AG04450 (cell line): ENCODE data around the gene COIL. TPM values are rescaled to one million over a fixed set of nuclear protein-coding genes. Genes with fewer than 3 reads are reported as not detected.
A peak's percentile ranks its signal among the peaks of the same experiment; 100 is the strongest.

Source experiments
- CTCF ChIA-PET: fragments of 300-600, 350-600 bp; formaldehyde crosslinking; extraction: SDS; loops from one replicate; lab custom pipeline; 2022; ENCODE audit warnings: antibody characterized with exemption, inconsistent platforms; lab: Charles Lee
- POLR2A ChIA-PET: fragments of 350-600 bp; formaldehyde crosslinking; extraction: SDS; loops from one replicate; lab custom pipeline; 2021; ENCODE audit warnings: antibody characterized with exemption, inconsistent platforms; lab: Yijun Ruan, JAX
- DNase-seq: peaks from one replicate; pipeline ENCODE4 v3.0.0-alpha.2; 2011; ENCODE audit warnings: low read depth, low spot score
- H3K27ac ChIP-seq: one replicate; pipeline ENCODE4 v1.5.1; 2012; ENCODE audit warnings: low read depth, low read length, control low read depth
- H3K27me3 ChIP-seq: one replicate; pipeline ENCODE4 v1.6.0; 2012; ENCODE audit warnings: low read length; ENCODE audit not compliant: control insufficient read depth, insufficient read depth
- H3K4me3 ChIP-seq: 2 replicates; pipeline ENCODE4 v1.5.1; 2011; ENCODE audit warnings: mild to moderate bottlenecking, low read depth, low read length, control low read depth
- H3K9me3 ChIP-seq: 2 replicates; pipeline ENCODE4 v1.5.1; 2012; ENCODE audit warnings: low read length; ENCODE audit not compliant: control insufficient read depth, insufficient read depth
- polyA plus RNA-seq: library from polyadenylated mRNA; depleted of rRNA; stranded (reverse); fragments of >200 nt; gene quantifications from 2 replicates; pipeline ENCODE4 v1.2.3, GENCODE V29; 2011
- TF ChIP-seq, protein P1 (sequence below): IDR thresholded peaks from 2 replicates; pipeline ENCODE4 v1.5.1; 2011; ENCODE audit warnings: low read depth, low read length, control low read depth, inconsistent platforms

The COIL gene
- polyA plus RNA-seq, 1 experiment = 8.2 TPM

DNA sequence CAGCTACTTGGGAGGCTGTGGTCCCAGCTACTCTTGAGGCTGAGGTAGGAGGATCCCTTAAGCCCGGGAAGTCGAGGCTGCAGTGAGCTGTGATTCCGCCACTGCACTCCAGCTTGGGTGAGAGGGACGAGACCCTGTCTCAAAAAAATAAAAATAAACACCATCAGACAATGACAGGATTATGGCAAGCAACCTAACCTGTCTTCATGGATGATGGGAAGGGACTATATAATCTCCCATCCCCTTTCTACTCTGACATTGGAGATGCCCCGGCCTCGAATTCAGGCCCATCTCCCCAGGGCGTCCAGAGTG lies 47.9 kb downstream of the COIL start:
- peak overlapping the region; percentile 98 for H3K4me3 ChIP-seq
- CTCF ChIA-PET = interaction anchor here (1.5 kb wide), 1 partner anchor 93 kb away, joined by 3 read pairs; no protein-coding TSS in a partner anchor
- H3K9me3 ChIP-seq = no peaks in the 10 kb centered on the region; the same call in 1 of the 2 replicates
- TF ChIP-seq, protein P1, sequence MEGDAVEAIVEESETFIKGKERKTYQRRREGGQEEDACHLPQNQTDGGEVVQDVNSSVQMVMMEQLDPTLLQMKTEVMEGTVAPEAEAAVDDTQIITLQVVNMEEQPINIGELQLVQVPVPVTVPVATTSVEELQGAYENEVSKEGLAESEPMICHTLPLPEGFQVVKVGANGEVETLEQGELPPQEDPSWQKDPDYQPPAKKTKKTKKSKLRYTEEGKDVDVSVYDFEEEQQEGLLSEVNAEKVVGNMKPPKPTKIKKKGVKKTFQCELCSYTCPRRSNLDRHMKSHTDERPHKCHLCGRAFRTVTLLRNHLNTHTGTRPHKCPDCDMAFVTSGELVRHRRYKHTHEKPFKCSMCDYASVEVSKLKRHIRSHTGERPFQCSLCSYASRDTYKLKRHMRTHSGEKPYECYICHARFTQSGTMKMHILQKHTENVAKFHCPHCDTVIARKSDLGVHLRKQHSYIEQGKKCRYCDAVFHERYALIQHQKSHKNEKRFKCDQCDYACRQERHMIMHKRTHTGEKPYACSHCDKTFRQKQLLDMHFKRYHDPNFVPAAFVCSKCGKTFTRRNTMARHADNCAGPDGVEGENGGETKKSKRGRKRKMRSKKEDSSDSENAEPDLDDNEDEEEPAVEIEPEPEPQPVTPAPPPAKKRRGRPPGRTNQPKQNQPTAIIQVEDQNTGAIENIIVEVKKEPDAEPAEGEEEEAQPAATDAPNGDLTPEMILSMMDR = no peak
- H3K27ac ChIP-seq = no peak overlapping the region
- POLR2A ChIA-PET = interaction anchor here (0.6 kb wide), 1 partner anchor 10 kb away, joined by 7 read pairs; no protein-coding TSS in a partner anchor
- no peak for DNase-seq
- no peaks in the 10 kb centered on the region for H3K27me3 ChIP-seq

DNA sequence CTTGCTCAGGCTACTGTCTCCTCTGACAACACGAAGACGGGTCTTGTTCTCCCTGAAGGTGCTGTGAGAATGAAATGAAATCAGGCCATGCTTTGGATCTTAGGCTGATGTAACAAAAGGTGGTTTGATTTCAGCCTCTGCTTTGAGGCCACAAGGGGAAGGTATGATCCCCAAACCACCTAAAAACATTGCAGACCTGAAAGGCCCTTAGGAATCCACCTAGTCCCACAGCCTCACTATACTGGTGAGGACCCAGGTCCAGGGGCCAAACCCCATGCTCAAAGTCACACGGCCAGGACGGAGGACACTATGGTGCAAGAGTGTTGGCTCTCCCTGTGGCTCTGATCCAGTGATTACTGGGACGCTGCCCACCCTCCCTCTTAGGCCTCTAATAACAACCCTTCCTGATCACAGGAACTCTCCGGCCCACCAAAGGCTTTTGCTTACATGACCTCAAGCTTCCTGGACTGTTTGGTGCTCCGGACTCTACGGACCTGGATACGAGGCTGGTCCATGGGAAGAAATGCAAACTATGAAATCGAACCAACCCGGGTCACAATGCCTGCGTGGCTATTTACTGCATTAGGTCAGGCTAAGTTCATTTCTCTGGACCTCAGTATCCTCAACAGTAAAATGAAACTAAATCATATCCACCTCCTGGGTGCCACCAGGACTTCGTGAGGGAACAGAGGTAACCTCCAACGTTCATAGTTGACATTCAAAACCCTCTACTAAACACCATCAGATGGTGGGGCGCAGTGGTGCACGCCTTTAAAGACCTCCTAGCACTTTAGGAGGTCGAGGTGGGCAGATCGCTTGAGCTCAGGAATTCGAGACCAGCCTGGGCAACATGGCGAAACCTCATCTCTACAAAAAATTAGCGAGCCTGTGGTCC lies 48.5 kb downstream of the COIL start:
- Histone ChIP-seq H3K4me3 (peak overlapping the region; percentile 98), H3K27me3 (no peaks in the 10 kb centered on the region), H3K27ac (no peak overlapping the region), H3K9me3 (no peaks in the 10 kb centered on the region; the same call in 1 of the 2 replicates)
- CTCF ChIA-PET = interaction anchor here (1.5 kb wide), 1 partner anchor 92 kb away, joined by 3 read pairs; no protein-coding TSS in a partner anchor
- POLR2A ChIA-PET = interaction anchor here (0.6 kb wide), 1 partner anchor 11 kb away, joined by 7 read pairs; no protein-coding TSS in a partner anchor
- TF ChIP-seq, protein P1 = no peak
- no peak for DNase-seq

DNA sequence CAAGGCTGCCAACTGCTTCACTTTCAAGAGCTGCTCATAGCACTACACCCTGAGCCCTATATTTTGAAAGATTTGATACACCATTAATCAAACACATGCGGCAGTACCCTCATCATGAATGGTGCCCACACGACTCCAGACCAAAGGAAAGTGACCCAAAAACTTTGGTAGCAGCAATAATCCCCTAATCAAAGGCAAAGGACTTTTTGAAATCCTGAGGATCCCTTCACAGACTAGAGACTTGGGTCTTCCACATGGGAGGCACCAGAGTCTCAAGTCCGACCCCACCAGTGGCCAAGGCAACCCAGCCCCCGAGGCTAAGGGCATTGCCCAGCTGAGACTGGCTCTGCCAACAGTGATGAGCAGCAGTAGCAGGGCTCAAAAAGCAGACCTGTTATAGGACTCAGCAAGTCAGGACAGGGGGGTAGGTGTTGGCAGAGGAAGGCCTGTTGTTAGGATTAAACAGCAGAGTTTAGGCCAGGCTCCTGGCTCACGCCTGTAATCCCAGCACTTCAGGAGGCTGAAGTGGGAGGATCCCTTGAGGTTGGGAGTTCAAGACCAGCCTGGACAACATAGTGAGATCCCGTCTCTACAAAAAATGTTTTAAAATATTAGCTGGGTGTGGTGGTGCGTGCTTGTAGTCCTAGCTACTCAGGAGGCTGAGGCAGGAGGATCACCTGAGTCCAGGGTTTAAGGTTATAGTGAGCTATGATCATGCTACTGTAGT lies 50.2 kb downstream of the COIL start:
- CTCF ChIA-PET = interaction anchor here (0.5 to 0.9 kb wide), 3 partner anchors 14 to 66 kb away, joined by 3 to 4 read pairs (median 3); no protein-coding TSS in a partner anchor
- POLR2A ChIA-PET = no interaction called here
- no peak overlapping the region for H3K27ac ChIP-seq
- H3K4me3 ChIP-seq = no peak overlapping the region
- DNase-seq = no peak
- H3K9me3 ChIP-seq = no peaks in the 10 kb centered on the region; the same call in 1 of the 2 replicates
- TF ChIP-seq, protein P1 = no peak
- no peaks in the 10 kb centered on the region for H3K27me3 ChIP-seq

- no peaks in the 10 kb centered on the region for H3K27me3 ChIP-seq
- POLR2A ChIA-PET = interaction anchor here (0.7 kb wide), 2 partner anchors 14 to 39 kb away, joined by 3 read pairs; no protein-coding TSS in a partner anchor
Measured at GRCh38 chr17:56909742-56910508, 50.9 kb downstream of the COIL start.

More at GRCh38 chr17:56909742-56910508, 50.9 kb downstream of the COIL start:
- TF ChIP-seq, protein P1 = no peak
- Histone ChIP-seq H3K4me3 (no peak overlapping the region), H3K27ac (no peak overlapping the region), H3K9me3 (no peaks in the 10 kb centered on the region; the same call in 1 of the 2 replicates)
- DNase-seq = no peak
- CTCF ChIA-PET = interaction anchor here (0.6 kb wide), 1 partner anchor 155 kb away, joined by 4 read pairs; no protein-coding TSS in a partner anchor
